IPS-18c (cell line): ENCODE data around the gene GAL3ST1.
"Not testable (repeated sequence)": the region's sequence is repeated elsewhere in the genome, so short reads cannot be mapped to it uniquely, and the experiment has no call there.

Source experiments
- H3K4me3 ChIP-seq: 2 replicates; pipeline ENCODE4 v1.7.0; 2013; ENCODE audit warnings: low read depth, mild to moderate bottlenecking, low read length, moderate library complexity; ENCODE audit not compliant: insufficient read depth
- H3K9me3 ChIP-seq: one replicate; pipeline ENCODE4 v1.6.1; 2013; ENCODE audit warnings: mild to moderate bottlenecking, low read length, moderate library complexity; ENCODE audit not compliant: control insufficient read depth, insufficient read depth

GAL3ST1 gene

GRCh38 chr22:30573594-30574094 lies 821 bp downstream of the GAL3ST1 start:
- no peaks in the 10 kb centered on the region for H3K9me3 ChIP-seq
- H3K4me3 ChIP-seq = no peak overlapping the region; the same call in 1 of the 2 replicates

GRCh38 chr22:30572840-30573593 lies 1.4 kb downstream of the GAL3ST1 start:
- H3K4me3 ChIP-seq = no peak overlapping the region
- H3K9me3 ChIP-seq = no peaks in the 10 kb centered on the region

- no peak overlapping the region for H3K4me3 ChIP-seq
These were observed 2.3 kb downstream of the GAL3ST1 start for GRCh38 chr22:30572210-30572609.

GRCh38 chr22:30569674-30570202 lies 4.7 kb downstream of the GAL3ST1 start:
- Histone ChIP-seq H3K9me3 (no peaks in the 10 kb centered on the region), H3K4me3 (no peak overlapping the region)

More at GRCh38 chr22:30572210-30572609, 2.3 kb downstream of the GAL3ST1 start:
- no peaks in the 10 kb centered on the region for H3K9me3 ChIP-seq

GRCh38 chr22:30568137-30568805 lies 6.2 kb downstream of the GAL3ST1 start:
- Histone ChIP-seq H3K9me3 (no peaks in the 10 kb centered on the region), H3K4me3 (no peak overlapping the region)

GRCh38 chr22:30567277-30567676 lies 7.2 kb downstream of the GAL3ST1 start:
- H3K9me3 ChIP-seq, H3K4me3 ChIP-seq: not testable (repeated sequence)

- H3K9me3 ChIP-seq = no peaks in the 10 kb centered on the region
These were observed 8.3 kb downstream of the GAL3ST1 start for GRCh38 chr22:30566125-30566524.

GRCh38 chr22:30565341-30565740 lies 9.1 kb downstream of the GAL3ST1 start:
- Histone ChIP-seq H3K9me3 (no peaks in the 10 kb centered on the region), H3K4me3 (no peak overlapping the region)

More at GRCh38 chr22:30566125-30566524, 8.3 kb downstream of the GAL3ST1 start:
- H3K4me3 ChIP-seq = no peak overlapping the region

GRCh38 chr22:30564761-30565119 lies 9.7 kb downstream of the GAL3ST1 start:
- H3K9me3 ChIP-seq = no peaks in the 10 kb centered on the region
- H3K4me3 ChIP-seq = no peak overlapping the region

GRCh38 chr22:30564045-30564760 lies 10.3 kb downstream of the GAL3ST1 start:
- H3K9me3 ChIP-seq = no peaks in the 10 kb centered on the region
- H3K4me3 ChIP-seq = no peak overlapping the region

GRCh38 chr22:30562366-30562765 lies 12.1 kb downstream of the GAL3ST1 start:
- no peak overlapping the region for H3K4me3 ChIP-seq

GRCh38 chr22:30561402-30562189 lies 12.9 kb downstream of the GAL3ST1 start:
- H3K9me3 ChIP-seq = no peaks in the 10 kb centered on the region
- H3K4me3 ChIP-seq = no peak overlapping the region; the same call in 1 of the 2 replicates

More at GRCh38 chr22:30562366-30562765, 12.1 kb downstream of the GAL3ST1 start:
- no peaks in the 10 kb centered on the region for H3K9me3 ChIP-seq

- not testable (repeated sequence) for H3K4me3 ChIP-seq, H3K9me3 ChIP-seq
These were observed 13.7 kb downstream of the GAL3ST1 start for GRCh38 chr22:30560643-30561202.

GRCh38 chr22:30559889-30560288 lies 14.6 kb downstream of the GAL3ST1 start:
- H3K4me3 ChIP-seq = no peak overlapping the region
- H3K9me3 ChIP-seq = no peaks in the 10 kb centered on the region

- H3K4me3 ChIP-seq = no peak overlapping the region
- H3K9me3 ChIP-seq = no peaks in the 10 kb centered on the region
These were observed 17.2 kb downstream of the GAL3ST1 start for GRCh38 chr22:30557243-30557642.

GRCh38 chr22:30556388-30556787 lies 18.1 kb downstream of the GAL3ST1 start:
- Histone ChIP-seq H3K9me3 (no peaks in the 10 kb centered on the region), H3K4me3 (no peak overlapping the region)
